Nephron (organoid): ENCODE measurements around the gene RGS6.

Experiments used
- H3K27ac Mint-ChIP-seq, 3 experiments: 2 replicates each; pipeline ENCODE4 v1.8.0; 2020; ENCODE audit warnings: mixed read lengths in 3 of 3, mild to moderate bottlenecking in 2 of 3, moderate library complexity in 1 of 3
- H3K27me3 Mint-ChIP-seq: 2 replicates; pipeline ENCODE4 v1.8.0; 2021; ENCODE audit warnings: low read depth, mild to moderate bottlenecking, moderate library complexity, mixed read lengths
- H3K36me3 Mint-ChIP-seq: 2 replicates; pipeline ENCODE4 v1.8.0; 2020; ENCODE audit warnings: low read depth, mixed read lengths
- H3K4me1 Mint-ChIP-seq: 2 replicates; pipeline ENCODE4 v1.8.0; 2020; ENCODE audit warnings: mixed read lengths
- H3K4me3 Mint-ChIP-seq, 3 experiments: 2 replicates each; pipeline ENCODE4 v1.8.0; 2020; ENCODE audit warnings: mild to moderate bottlenecking in 3 of 3, mixed read lengths in 3 of 3, moderate library complexity in 2 of 3
- H3K9me3 Mint-ChIP-seq: 2 replicates; pipeline ENCODE4 v1.8.0; 2020; ENCODE audit warnings: mixed read lengths
- CTCF ChIP-seq, 3 experiments: fragments of 200-600 bp; sonication (generic); IDR thresholded peaks; one replicate each; pipeline ENCODE4 v1.5.0; 2021; ENCODE audit warnings: antibody characterized with exemption in 3 of 3; ENCODE audit not compliant: unreplicated experiment in 3 of 3

Gene RGS6

GRCh38 chr14:72366619-72367018 lies 434.4 kb downstream of the RGS6 start:
- no peaks in the 10 kb centered on the region for H3K27me3 Mint-ChIP-seq
- no peak for TF ChIP-seq CTCF (IDR thresholded peaks at IDR 0.05; ENCODE audit: unreplicated experiment in 3 of 3)
- H3K4me3 Mint-ChIP-seq, result no peak overlapping the region
- no peaks in the 10 kb centered on the region for H3K9me3 Mint-ChIP-seq
- no peak overlapping the region for H3K27ac Mint-ChIP-seq
- H3K4me1 Mint-ChIP-seq, result no peaks in the 10 kb centered on the region
- H3K36me3 Mint-ChIP-seq, result no peaks in the 10 kb centered on the region

- no peaks in the 10 kb centered on the region for H3K27me3 Mint-ChIP-seq
- no peak overlapping the region for H3K27ac Mint-ChIP-seq
These were observed 436.9 kb downstream of the RGS6 start for GRCh38 chr14:72369106-72369505.

GRCh38 chr14:72377016-72377415 lies 444.8 kb downstream of the RGS6 start:
- no peak overlapping the region for H3K27ac Mint-ChIP-seq
- no peaks in the 10 kb centered on the region for H3K36me3 Mint-ChIP-seq
- no peak overlapping the region for H3K4me3 Mint-ChIP-seq
- TF ChIP-seq CTCF (IDR thresholded peaks at IDR 0.05; ENCODE audit: unreplicated experiment in 3 of 3), result no peak
- H3K27me3 Mint-ChIP-seq, result peaks cover 4% of the 10 kb centered on the region
- H3K4me1 Mint-ChIP-seq, result no peaks in the 10 kb centered on the region
- H3K9me3 Mint-ChIP-seq, result peaks cover 20% of the 10 kb centered on the region

More at GRCh38 chr14:72369106-72369505, 436.9 kb downstream of the RGS6 start:
- no peaks in the 10 kb centered on the region for H3K36me3 Mint-ChIP-seq
- H3K4me3 Mint-ChIP-seq, result no peak overlapping the region
- no peaks in the 10 kb centered on the region for H3K4me1 Mint-ChIP-seq
- peaks cover 3% of the 10 kb centered on the region for H3K9me3 Mint-ChIP-seq
- no peak for TF ChIP-seq CTCF (IDR thresholded peaks at IDR 0.05; ENCODE audit: unreplicated experiment in 3 of 3)

GRCh38 chr14:72380456-72380855 lies 448.2 kb downstream of the RGS6 start:
- H3K9me3 Mint-ChIP-seq, result peaks cover 14% of the 10 kb centered on the region
- no peak for TF ChIP-seq CTCF (IDR thresholded peaks at IDR 0.05; ENCODE audit: unreplicated experiment in 3 of 3)
- H3K4me3 Mint-ChIP-seq, result no peak overlapping the region
- H3K36me3 Mint-ChIP-seq, result no peaks in the 10 kb centered on the region
- peaks cover 7% of the 10 kb centered on the region for H3K27me3 Mint-ChIP-seq
- no peak overlapping the region for H3K27ac Mint-ChIP-seq
- H3K4me1 Mint-ChIP-seq, result no peaks in the 10 kb centered on the region

- Mint-ChIP-seq H3K4me1 (no peaks in the 10 kb centered on the region), H3K27ac (no peak overlapping the region), H3K4me3 (no peak overlapping the region), H3K27me3 (peaks cover 3% of the 10 kb centered on the region), H3K36me3 (no peaks in the 10 kb centered on the region), H3K9me3 (peaks cover 12% of the 10 kb centered on the region)
- TF ChIP-seq CTCF (IDR thresholded peaks at IDR 0.05; ENCODE audit: unreplicated experiment in 3 of 3), result no peak
These were observed 451.6 kb downstream of the RGS6 start for GRCh38 chr14:72383865-72384264.

GRCh38 chr14:72387726-72388125 lies 455.5 kb downstream of the RGS6 start:
- no peak overlapping the region for H3K27ac Mint-ChIP-seq
- TF ChIP-seq CTCF (IDR thresholded peaks at IDR 0.05; ENCODE audit: unreplicated experiment in 3 of 3), result no peak
- H3K9me3 Mint-ChIP-seq, result peaks cover 5% of the 10 kb centered on the region
- no peak overlapping the region for H3K4me3 Mint-ChIP-seq
- H3K36me3 Mint-ChIP-seq, result no peaks in the 10 kb centered on the region
- H3K27me3 Mint-ChIP-seq, result peaks cover 3% of the 10 kb centered on the region
- H3K4me1 Mint-ChIP-seq, result no peaks in the 10 kb centered on the region
